ENCODE data around the gene HEATR3.

GRCh38 chr16:50114357-50115129, 48.8 kb downstream of the HEATR3 start:
- TF ChIP-seq CTCF (IDR thresholded peaks at IDR 0.05; ENCODE audit: low read depth, low read length) (no peak), POLR2A (IDR thresholded peaks at IDR 0.05; ENCODE audit: extremely low read depth, insufficient read length) (no peak), MAX (IDR thresholded peaks at IDR 0.05; ENCODE audit: low read depth, low read length) (no peak)

Data from NB4 (cell line).